Tibial artery (tissue), 4 donors: ENCODE measurements around the gene HTRA1.

Experiments
- DNase-seq, 2 donors: peaks; one replicate each; pipeline ENCODE4 v3.0.0-alpha.2; 2019
- H3K27ac ChIP-seq, 2 donors: fragments of 200-600 bp; sonication (generic) in 1 of 2; 1 replicate in 1 of 2; 2 replicates in 1 of 2; pipeline ENCODE4 v1.5.1; 2018 to 2019; ENCODE audit warnings: mild to moderate bottlenecking in 1 of 2
- H3K27me3 ChIP-seq, 2 donors: fragments of 200-600 bp; sonication (generic) in 1 of 2; one replicate each; pipeline versions ENCODE4 v1.5.1 to v1.6.0; 2016 to 2019
- H3K36me3 ChIP-seq, 3 donors: fragments of 200-600 bp; sonication (generic) in 2 of 3; one replicate each; pipeline ENCODE4 v1.5.1; 2016 to 2019; ENCODE audit warnings: mild to moderate bottlenecking in 2 of 3
- H3K4me1 ChIP-seq, 4 donors: fragments of 200-600 bp; sonication (generic) in 2 of 4; 1 replicate in 3 of 4; 2 replicates in 1 of 4; pipeline ENCODE4 v1.5.1; 2016 to 2019
- H3K4me3 ChIP-seq, 2 donors: fragments of 200-600 bp; sonication (generic) in 1 of 2; 1 replicate in 1 of 2; 2 replicates in 1 of 2; pipeline ENCODE4 v1.5.1; 2018 to 2019; ENCODE audit warnings: mild to moderate bottlenecking in 2 of 2
- H3K9me3 ChIP-seq, 3 donors: fragments of 200-600 bp; sonication (generic) in 1 of 3; one replicate each; pipeline ENCODE4 v1.5.1; 2016 to 2019
- intact Hi-C: fragments of 100-400 bp; cut with DNase I; formaldehyde crosslinking; loops from one replicate; pipeline ENCODE4 v1.15.0; 2023; ENCODE audit warnings: low total_unique reads
- TF ChIP-seq, protein P1 (sequence below), 2 experiments: fragments of 200-600 bp in 1 of 2; fragments of 450-650 bp in 1 of 2; IDR thresholded peaks; one replicate each; pipeline ENCODE4 v1.5.1; 2017 to 2019; ENCODE audit warnings: antibody characterized with exemption in 2 of 2, mild to moderate bottlenecking in 1 of 2, moderate library complexity in 1 of 2

HTRA1 gene

DNA sequence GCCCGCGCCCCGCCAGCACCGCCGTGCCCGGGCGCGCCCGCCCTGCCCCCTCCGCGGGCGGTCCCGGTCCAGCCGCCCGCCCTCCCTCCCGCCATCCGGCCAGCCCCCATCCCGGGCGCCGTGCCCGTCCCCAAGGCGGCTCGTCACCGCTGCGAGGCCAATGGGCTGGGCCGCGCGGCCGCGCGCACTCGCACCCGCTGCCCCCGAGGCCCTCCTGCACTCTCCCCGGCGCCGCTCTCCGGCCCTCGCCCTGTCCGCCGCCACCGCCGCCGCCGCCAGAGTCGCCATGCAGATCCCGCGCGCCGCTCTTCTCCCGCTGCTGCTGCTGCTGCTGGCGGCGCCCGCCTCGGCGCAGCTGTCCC lies at the start of gene HTRA1:
HTRA1 (plus strand) TSS at position 187 of the 362 bp plus-strand sequence; CDS start at position 287, 100 bp downstream.
- intact Hi-C loops: no loop called here
- no peaks in the 10 kb centered on the region for H3K27me3 ChIP-seq

DNA sequence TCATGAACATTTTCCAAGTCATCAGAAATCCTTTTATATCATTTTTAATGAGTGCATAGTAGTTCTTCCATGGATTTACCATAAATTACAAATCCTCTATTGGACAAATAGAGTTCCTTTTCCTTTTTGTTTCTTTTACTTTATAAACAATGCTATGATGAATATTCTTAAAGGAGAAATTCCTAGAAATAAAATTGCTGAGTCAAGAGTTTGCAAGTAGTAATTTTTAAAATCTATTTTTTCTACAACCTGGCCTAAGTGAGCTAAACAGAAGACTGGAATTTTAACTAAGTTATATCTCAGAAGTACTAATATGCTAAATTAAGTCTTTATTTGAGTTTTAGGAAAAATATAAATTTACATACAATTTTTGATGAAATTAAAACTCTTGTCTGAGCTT lies 48.0 kb upstream of the HTRA1 start:
- TF ChIP-seq, protein P1, sequence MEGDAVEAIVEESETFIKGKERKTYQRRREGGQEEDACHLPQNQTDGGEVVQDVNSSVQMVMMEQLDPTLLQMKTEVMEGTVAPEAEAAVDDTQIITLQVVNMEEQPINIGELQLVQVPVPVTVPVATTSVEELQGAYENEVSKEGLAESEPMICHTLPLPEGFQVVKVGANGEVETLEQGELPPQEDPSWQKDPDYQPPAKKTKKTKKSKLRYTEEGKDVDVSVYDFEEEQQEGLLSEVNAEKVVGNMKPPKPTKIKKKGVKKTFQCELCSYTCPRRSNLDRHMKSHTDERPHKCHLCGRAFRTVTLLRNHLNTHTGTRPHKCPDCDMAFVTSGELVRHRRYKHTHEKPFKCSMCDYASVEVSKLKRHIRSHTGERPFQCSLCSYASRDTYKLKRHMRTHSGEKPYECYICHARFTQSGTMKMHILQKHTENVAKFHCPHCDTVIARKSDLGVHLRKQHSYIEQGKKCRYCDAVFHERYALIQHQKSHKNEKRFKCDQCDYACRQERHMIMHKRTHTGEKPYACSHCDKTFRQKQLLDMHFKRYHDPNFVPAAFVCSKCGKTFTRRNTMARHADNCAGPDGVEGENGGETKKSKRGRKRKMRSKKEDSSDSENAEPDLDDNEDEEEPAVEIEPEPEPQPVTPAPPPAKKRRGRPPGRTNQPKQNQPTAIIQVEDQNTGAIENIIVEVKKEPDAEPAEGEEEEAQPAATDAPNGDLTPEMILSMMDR (IDR thresholded peaks at IDR 0.05): no peak
- intact Hi-C loops: no loop called here
- no peak for DNase-seq
- Histone ChIP-seq H3K27me3 (no peaks in the 10 kb centered on the region), H3K4me3 (no peak overlapping the region), H3K4me1 (no peaks in the 10 kb centered on the region), H3K36me3 (peaks cover 32 to 42% (median 35%) of the 10 kb centered on the region in 3 donors), H3K27ac (no peak overlapping the region), H3K9me3 (no peaks in the 10 kb centered on the region)

More for the DNA sequence above, at the start of gene HTRA1:
- no peaks in the 10 kb centered on the region for H3K9me3 ChIP-seq
- no peaks in the 10 kb centered on the region for H3K36me3 ChIP-seq
- H3K4me3 ChIP-seq: peak within 1 kb of the TSS; percentile 85 to 95
- H3K27ac ChIP-seq: peak within 1 kb of the TSS; percentile 93 to 94
- peak; percentile 75 to 93 for DNase-seq
- TF ChIP-seq, protein P1 (IDR thresholded peaks at IDR 0.05): no peak
- H3K4me1 ChIP-seq: peaks cover 0 to 37% (median 28%) of the 10 kb centered on the region in 4 donors

DNA sequence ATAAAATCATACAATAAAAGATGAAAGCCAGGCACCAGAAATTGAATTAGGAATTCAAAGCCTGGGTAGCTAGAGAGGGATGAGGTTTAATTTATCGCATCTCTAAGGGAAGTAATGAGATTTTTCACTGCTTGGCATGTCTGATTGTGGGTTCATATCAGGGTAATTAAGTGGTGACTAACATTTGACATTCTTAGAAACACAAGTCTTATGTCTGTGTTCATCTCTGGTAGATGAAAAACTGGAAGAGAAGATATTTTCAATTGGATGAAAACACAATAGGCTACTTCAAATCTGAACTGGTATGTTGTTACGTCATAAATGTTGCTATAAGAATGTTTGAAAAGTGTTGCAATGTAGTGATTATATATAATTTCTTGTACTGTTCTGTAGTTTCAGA lies 43.7 kb upstream of the HTRA1 start:
- TF ChIP-seq, protein P1 (IDR thresholded peaks at IDR 0.05): no peak
- no peak overlapping the region for H3K4me3 ChIP-seq
- peaks cover 29 to 39% (median 36%) of the 10 kb centered on the region in 3 donors for H3K36me3 ChIP-seq
- no peaks in the 10 kb centered on the region for H3K27me3 ChIP-seq
- DNase-seq: no peak
- H3K4me1 ChIP-seq: peaks cover 0 to 25% (median 3%) of the 10 kb centered on the region in 4 donors
- intact Hi-C loops: no loop called here
- H3K9me3 ChIP-seq: no peaks in the 10 kb centered on the region
- no peak overlapping the region for H3K27ac ChIP-seq

DNA sequence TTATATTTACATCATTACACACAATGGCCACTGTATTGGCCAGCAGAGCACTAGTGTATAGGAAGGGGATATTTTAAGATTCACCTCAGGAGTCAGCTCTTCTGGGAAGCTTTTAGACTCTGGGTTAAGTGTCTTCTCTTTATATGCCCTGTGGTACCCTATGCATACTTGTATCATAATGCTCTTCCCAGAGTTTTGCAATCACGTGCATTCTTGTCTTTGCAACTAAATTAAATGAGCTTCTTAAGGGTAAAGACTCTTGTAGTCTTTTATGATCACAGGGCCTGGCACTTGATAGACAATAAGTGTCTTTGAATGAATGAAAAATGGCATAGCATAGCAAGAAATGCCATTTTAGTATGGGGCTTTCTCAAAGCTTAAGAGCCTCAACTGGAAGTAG lies 42.3 kb upstream of the HTRA1 start:
- no peak overlapping the region for H3K4me3 ChIP-seq
- TF ChIP-seq, protein P1 (IDR thresholded peaks at IDR 0.05): no peak
- peaks cover 0 to 25% (median 3%) of the 10 kb centered on the region in 4 donors for H3K4me1 ChIP-seq
- no peak overlapping the region for H3K27ac ChIP-seq
- H3K9me3 ChIP-seq: no peaks in the 10 kb centered on the region
- peaks cover 19 to 32% (median 25%) of the 10 kb centered on the region in 3 donors for H3K36me3 ChIP-seq
- no peak for DNase-seq
- H3K27me3 ChIP-seq: no peaks in the 10 kb centered on the region
- intact Hi-C loops: no loop called here

DNA sequence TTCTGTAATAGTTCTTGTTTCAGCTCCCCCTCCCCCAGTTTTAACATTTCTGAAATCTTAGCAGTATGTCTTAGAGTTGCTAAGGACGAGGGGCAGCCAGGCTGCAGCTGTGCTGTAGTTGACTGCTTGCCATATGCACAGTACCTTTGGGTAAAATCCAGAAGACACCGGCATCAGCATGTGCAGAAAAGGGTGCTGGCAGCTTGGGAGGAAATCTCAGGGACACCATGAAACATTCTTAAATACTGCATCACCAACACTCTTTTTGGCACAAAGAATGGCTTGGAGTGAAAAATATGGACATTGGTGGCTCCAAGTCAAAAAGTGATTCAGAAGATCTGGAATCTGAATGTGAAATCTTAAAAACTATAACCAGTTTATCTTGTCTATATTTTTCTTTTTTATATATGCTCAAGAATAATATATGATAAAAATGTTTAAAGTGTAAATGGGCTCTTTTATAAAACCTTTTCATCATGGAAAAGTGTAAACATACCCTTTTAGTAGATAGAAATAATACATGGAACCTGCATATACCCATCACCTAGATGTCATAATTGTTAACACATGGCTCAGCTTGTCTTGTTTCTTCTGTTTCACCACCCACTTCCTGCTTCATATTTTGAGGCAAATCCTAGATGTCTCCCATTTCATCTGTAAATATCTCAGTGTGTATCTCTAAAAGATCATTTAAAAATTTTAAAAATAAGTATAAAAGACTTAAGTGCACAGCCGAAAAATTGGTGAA lies 41.3 kb upstream of the HTRA1 start:
- Histone ChIP-seq H3K27me3 (no peaks in the 10 kb centered on the region), H3K36me3 (peaks cover 18 to 26% (median 18%) of the 10 kb centered on the region in 3 donors), H3K9me3 (no peaks in the 10 kb centered on the region), H3K4me1 (peaks cover 0 to 25% (median 3%) of the 10 kb centered on the region in 4 donors), H3K27ac (peak overlapping the region in 1 of 2 donors; percentile 18), H3K4me3 (no peak overlapping the region)
- TF ChIP-seq, protein P1 (IDR thresholded peaks at IDR 0.05): no peak
- DNase-seq: no peak
- intact Hi-C loops: no loop called here
